ENCODE data around the gene PRKG1.
"Not testable (repeated sequence)": the region's sequence is repeated elsewhere in the genome, so short reads cannot be mapped to it uniquely, and the experiment has no call there.

The PRKG1 gene

GRCh38 chr10:51643734-51644133, 569.4 kb downstream of the PRKG1 start:
- peak in 1 of 51 donors; percentile 5 for DNase-seq

GRCh38 chr10:51649064-51649463, 574.8 kb downstream of the PRKG1 start:
- DNase-seq = no peak

- no peak for DNase-seq
Observed at GRCh38 chr10:51651063-51651462, 576.8 kb downstream of the PRKG1 start.

GRCh38 chr10:51653025-51653424, 578.7 kb downstream of the PRKG1 start:
- no peak for DNase-seq

GRCh38 chr10:51654918-51655317, 580.6 kb downstream of the PRKG1 start:
- no peak for DNase-seq

- no peak for DNase-seq
Observed at GRCh38 chr10:51656503-51656902, 582.2 kb downstream of the PRKG1 start.

- DNase-seq = no peak
Observed at GRCh38 chr10:51658000-51658399, 583.7 kb downstream of the PRKG1 start.

GRCh38 chr10:51659344-51659743, 585.1 kb downstream of the PRKG1 start:
- DNase-seq = no peak

GRCh38 chr10:51663086-51663485, 588.8 kb downstream of the PRKG1 start:
- DNase-seq = no peak

- no peak for DNase-seq
Observed at GRCh38 chr10:51666456-51666855, 592.2 kb downstream of the PRKG1 start.

- no peak for DNase-seq
Observed at GRCh38 chr10:51667678-51668335, 593.5 kb downstream of the PRKG1 start.

GRCh38 chr10:51668336-51668689, 594.0 kb downstream of the PRKG1 start:
- no peak for DNase-seq

- DNase-seq = no peak
Observed at GRCh38 chr10:51669041-51669440, 594.8 kb downstream of the PRKG1 start.

GRCh38 chr10:51672039-51672535, 597.8 kb downstream of the PRKG1 start:
- no peak for DNase-seq

GRCh38 chr10:51675088-51675487, 600.8 kb downstream of the PRKG1 start:
- DNase-seq = no peak

- DNase-seq = no peak
Observed at GRCh38 chr10:51679841-51680240, 605.6 kb downstream of the PRKG1 start.

GRCh38 chr10:51683031-51683691, 608.9 kb downstream of the PRKG1 start:
- no peak for DNase-seq

- no peak for DNase-seq
Observed at GRCh38 chr10:51685768-51686167, 611.5 kb downstream of the PRKG1 start.

GRCh38 chr10:51687296-51687695, 613.0 kb downstream of the PRKG1 start:
- DNase-seq = no peak

GRCh38 chr10:51688826-51689225, 614.5 kb downstream of the PRKG1 start:
- DNase-seq = not testable (repeated sequence)

- no peak for DNase-seq
Observed at GRCh38 chr10:51689536-51689935, 615.2 kb downstream of the PRKG1 start.

- no peak for DNase-seq
Observed at GRCh38 chr10:51691135-51691534, 616.8 kb downstream of the PRKG1 start.

- DNase-seq = no peak
Observed at GRCh38 chr10:51694086-51694768, 619.9 kb downstream of the PRKG1 start.

All from hypothalamus (tissue), 51 donors.